GM23248 (cell line): ENCODE data around the gene CRTC3.

Source experiments
- EZH2 ChIP-seq: fragments of 200-600 bp; sonication (generic); IDR thresholded peaks from 2 replicates; pipeline ENCODE4 v1.6.1; 2018; ENCODE audit warnings: antibody characterized with exemption, mild to moderate bottlenecking; ENCODE audit not compliant: insufficient read depth, poor library complexity, severe bottlenecking
- EZH2phosphoT487 ChIP-seq: fragments of 200-600 bp; sonication (generic); IDR thresholded peaks from 2 replicates; pipeline ENCODE4 v1.6.1; 2018; ENCODE audit warnings: antibody characterized with exemption, moderate library complexity, mild to moderate bottlenecking, low read depth; ENCODE audit not compliant: insufficient read depth

DNA sequence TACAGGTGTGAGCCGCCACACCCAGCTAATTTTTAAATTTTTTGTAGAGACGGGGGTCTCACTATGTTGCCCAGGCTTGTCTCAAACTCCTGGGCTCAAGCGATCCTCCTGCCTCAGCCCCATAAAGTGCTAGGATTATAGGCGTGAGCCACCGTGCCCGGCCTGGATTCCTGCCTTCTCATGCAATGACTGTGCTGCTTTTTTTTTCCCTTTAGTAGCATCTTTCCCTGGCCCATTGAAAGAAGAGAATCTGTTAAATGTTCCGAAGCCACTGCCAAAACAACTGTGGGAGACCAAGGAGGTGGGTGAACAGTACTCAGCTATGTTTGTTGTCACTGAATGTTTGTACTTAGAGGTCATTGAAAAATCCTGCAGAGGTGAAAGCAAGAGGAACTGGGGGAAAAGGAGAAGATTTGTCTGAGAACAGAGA lies 88.0 kb downstream of the CRTC3 start:
- no peak for TF ChIP-seq EZH2
- TF ChIP-seq EZH2phosphoT487: no peak
